Fibroblast of villous mesenchyme (primary cell): ENCODE data around the gene SPTY2D1. TPM values are rescaled to one million over a fixed set of nuclear protein-coding genes. Genes with fewer than 3 reads are reported as not detected.

Experiments used
- DNase-seq: peaks from one replicate; pipeline ENCODE4 v3.0.0-alpha.2; 2010; ENCODE audit warnings: low read depth
- H3K4me3 ChIP-seq: 2 replicates; pipeline ENCODE4 v1.5.1; 2011; ENCODE audit warnings: low read depth, mild to moderate bottlenecking, low read length
- total RNA-seq: library from RNA; depleted of rRNA; stranded (reverse); fragments of >200 nt; gene quantifications from 2 replicates; pipeline ENCODE4 v1.2.3, GENCODE V29; 2012
- TF ChIP-seq, protein P1 (sequence below): IDR thresholded peaks from 2 replicates; pipeline ENCODE4 v1.5.1; 2012; ENCODE audit warnings: low read depth, mild to moderate bottlenecking, low read length; ENCODE audit not compliant: insufficient read depth

The SPTY2D1 gene
- total RNA-seq, 1 donor, result 20.7 TPM

DNA sequence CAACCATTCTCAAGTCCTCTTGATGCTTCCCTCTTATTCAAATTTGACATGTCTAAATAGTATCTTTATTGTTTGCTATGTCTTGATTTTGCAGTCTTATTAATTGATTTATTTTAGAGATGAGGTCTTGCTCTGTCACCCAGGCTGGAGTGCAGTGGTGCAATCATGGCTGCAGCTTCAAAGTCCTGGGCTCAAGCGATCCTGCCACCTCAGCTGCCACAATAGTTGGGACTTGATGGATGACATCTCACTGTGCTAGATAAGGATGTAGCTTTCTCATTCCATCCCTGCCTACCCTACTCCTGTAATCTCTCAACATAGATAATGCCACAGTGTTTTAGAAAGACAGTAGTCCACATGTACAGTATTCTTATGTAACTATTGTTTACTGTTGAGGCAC lies 7.5 kb upstream of the SPTY2D1 start:
- TF ChIP-seq, protein P1, sequence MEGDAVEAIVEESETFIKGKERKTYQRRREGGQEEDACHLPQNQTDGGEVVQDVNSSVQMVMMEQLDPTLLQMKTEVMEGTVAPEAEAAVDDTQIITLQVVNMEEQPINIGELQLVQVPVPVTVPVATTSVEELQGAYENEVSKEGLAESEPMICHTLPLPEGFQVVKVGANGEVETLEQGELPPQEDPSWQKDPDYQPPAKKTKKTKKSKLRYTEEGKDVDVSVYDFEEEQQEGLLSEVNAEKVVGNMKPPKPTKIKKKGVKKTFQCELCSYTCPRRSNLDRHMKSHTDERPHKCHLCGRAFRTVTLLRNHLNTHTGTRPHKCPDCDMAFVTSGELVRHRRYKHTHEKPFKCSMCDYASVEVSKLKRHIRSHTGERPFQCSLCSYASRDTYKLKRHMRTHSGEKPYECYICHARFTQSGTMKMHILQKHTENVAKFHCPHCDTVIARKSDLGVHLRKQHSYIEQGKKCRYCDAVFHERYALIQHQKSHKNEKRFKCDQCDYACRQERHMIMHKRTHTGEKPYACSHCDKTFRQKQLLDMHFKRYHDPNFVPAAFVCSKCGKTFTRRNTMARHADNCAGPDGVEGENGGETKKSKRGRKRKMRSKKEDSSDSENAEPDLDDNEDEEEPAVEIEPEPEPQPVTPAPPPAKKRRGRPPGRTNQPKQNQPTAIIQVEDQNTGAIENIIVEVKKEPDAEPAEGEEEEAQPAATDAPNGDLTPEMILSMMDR, result no peak
- H3K4me3 ChIP-seq, result no peak overlapping the region
- DNase-seq, result no peak

DNA sequence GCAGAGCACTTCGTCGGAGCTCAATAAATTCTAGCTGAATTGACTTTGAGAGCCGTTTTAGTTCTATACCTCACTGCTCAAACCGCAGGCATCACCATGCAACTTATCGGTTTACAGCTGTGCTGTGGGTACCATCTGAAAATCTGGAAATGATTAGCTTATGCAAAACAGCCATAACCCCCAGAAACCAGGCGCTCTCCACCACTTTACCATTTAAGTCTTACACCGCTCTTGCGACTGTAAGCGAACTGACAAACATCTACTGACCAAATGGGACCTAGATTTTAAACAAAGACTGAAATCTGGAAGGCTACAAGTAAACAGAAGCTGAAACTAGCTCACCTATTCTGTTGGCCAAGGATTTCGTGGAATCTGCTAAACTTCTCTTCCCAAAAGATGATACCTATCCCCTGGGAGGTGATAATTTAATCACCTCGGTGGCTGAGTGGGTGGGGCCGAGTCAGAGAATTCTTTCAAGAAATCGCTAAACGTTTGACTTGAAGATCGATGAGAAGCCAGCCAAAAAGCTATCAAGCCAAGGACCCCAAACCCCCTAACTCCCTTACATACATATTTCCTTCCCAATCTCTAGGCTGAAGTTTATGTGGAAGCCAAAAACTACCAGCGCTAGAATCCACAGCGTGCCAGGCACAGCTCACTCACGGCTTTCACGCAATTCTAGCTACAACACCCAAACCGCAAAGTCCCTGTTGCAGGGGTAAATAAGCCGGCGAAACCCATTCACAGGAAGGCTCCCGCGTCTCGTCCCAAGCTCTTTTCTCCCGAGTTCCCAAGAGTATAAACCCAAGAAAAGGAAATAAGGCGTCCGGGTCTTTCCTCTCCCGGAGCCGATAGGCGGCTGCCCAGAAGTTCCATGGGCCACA lies 644 bp downstream of the SPTY2D1 start:
- peak overlapping the region; percentile 93 for H3K4me3 ChIP-seq
- DNase-seq, result peak; percentile 60
- TF ChIP-seq, protein P1, result no peak

DNA sequence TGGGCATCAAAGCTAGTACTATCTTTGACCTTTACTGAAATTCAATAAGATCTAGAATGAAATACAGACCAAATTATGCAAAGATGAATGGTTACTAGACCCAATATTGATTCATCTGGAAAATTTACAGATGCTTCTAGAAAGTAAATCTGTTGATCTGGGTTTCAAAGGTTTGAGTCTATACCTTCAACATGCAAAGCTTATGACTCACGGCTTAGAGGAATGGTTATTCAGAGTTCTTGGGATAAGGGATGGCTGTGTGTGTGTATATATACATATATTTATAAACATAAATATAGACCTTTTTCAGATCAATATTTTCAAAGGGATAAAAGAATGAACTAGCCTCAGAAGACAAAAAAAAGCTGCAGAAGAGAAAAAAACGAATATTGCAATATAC lies 1.3 kb downstream of the SPTY2D1 start:
- TF ChIP-seq, protein P1, result no peak
- DNase-seq, result no peak
- H3K4me3 ChIP-seq, result peak overlapping the region; percentile 93

DNA sequence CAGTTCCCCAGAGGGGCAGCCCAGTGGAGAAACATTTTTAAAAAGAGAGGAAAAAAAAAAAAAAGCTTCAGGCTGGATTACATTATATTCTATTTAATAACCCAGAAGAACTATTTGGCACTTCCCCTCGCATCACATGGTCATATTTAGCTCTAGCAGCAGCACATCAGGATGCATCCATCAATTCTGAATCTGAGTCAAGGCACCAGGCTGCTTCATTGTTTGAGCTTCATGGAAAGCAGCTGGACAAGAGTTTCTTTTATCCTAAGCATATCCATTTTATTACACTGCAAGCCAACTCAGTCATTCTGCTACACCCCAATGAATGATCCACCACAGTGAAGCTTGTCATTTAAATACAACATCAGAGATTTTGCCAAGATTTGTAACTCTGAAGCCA lies 10.0 kb downstream of the SPTY2D1 start:
- TF ChIP-seq, protein P1, result no peak
- no peak overlapping the region for H3K4me3 ChIP-seq
- no peak for DNase-seq

DNA sequence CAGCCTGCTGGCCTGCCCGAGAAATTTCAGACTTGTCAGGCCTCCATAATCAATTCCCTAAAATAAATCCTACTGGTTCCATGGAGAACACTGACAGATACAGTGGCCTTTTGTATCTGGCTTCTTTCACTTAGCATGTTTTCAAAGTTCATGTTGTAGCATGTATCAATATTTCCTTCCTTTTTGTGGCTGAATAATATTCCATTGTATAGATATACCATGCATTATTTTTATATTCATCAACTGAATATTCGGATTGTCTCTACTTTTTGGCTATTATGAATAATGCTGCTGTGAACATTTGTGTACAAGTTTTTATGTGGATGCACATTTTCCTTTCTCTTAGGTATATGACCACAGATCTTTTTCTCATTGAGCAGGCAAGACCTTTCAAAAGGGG lies 10.4 kb downstream of the SPTY2D1 start:
- TF ChIP-seq, protein P1, result no peak
- DNase-seq, result no peak
- H3K4me3 ChIP-seq, result no peak overlapping the region

DNA sequence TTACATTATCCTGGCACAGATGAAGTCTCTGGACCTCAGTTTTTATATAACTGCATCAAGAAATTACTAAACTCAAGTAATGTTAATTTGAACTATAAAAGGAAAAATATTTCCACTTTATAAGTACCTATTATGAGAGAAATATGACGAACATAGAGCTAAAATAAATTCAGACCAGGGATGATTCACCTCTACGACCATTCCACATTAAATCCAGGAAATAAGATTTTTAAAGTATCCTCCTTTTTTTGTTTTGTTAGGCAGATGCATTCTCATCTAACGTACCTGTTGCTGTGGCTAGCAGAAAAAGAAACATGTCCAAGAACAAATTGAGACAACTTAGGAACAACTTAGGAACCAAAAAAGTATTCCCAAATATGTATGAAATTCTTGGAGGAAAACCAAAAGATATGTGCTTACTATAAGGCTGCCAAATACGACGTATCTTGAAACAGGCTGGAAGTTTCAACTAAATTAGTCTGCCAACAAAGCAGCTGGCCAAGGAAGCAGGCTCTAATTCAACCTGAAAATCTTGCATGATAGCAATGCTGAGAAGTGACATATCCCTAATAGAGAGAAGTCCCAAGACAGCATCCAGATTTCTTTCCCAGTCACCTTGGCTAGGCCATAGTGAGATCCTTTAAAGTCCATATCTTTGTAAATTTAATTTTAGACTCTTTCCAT lies 15.7 kb downstream of the SPTY2D1 start:
- peak; percentile 61 for DNase-seq
- TF ChIP-seq, protein P1, result no peak
- H3K4me3 ChIP-seq, result no peak overlapping the region
